ENCODE data around the gene LRCH3.
A peak's percentile ranks its signal among the peaks of the same experiment; 100 is the strongest.

Gene LRCH3

GRCh38 chr3:197790033-197790432 lies 1.0 kb upstream of the LRCH3 start:
- Histone ChIP-seq H3K27me3 (ENCODE audit: insufficient read depth, poor library complexity, severe bottlenecking) (no peaks in the 10 kb centered on the region), H3K27ac (replicated peaks) (peak overlapping the region; percentile 97; the same call in 1 of the 2 replicates), H3K4me3 (replicated peaks; ENCODE audit: insufficient read depth, low read length) (no peak overlapping the region)
- TF ChIP-seq SPI1 (IDR thresholded peaks at IDR 0.05; ENCODE audit: borderline replicate concordance, low read depth), result no peak
- TF ChIP-seq POLR2AphosphoS5 (IDR thresholded peaks at IDR 0.05; ENCODE audit: low read depth), result no peak
- TF ChIP-seq GABPA (IDR thresholded peaks at IDR 0.05; ENCODE audit: low read depth), result no peak
- no peak for TF ChIP-seq CTCF (IDR thresholded peaks at IDR 0.05; ENCODE audit: insufficient read depth, low read length)
- TF ChIP-seq, protein P1, sequence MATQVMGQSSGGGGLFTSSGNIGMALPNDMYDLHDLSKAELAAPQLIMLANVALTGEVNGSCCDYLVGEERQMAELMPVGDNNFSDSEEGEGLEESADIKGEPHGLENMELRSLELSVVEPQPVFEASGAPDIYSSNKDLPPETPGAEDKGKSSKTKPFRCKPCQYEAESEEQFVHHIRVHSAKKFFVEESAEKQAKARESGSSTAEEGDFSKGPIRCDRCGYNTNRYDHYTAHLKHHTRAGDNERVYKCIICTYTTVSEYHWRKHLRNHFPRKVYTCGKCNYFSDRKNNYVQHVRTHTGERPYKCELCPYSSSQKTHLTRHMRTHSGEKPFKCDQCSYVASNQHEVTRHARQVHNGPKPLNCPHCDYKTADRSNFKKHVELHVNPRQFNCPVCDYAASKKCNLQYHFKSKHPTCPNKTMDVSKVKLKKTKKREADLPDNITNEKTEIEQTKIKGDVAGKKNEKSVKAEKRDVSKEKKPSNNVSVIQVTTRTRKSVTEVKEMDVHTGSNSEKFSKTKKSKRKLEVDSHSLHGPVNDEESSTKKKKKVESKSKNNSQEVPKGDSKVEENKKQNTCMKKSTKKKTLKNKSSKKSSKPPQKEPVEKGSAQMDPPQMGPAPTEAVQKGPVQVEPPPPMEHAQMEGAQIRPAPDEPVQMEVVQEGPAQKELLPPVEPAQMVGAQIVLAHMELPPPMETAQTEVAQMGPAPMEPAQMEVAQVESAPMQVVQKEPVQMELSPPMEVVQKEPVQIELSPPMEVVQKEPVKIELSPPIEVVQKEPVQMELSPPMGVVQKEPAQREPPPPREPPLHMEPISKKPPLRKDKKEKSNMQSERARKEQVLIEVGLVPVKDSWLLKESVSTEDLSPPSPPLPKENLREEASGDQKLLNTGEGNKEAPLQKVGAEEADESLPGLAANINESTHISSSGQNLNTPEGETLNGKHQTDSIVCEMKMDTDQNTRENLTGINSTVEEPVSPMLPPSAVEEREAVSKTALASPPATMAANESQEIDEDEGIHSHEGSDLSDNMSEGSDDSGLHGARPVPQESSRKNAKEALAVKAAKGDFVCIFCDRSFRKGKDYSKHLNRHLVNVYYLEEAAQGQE (IDR thresholded peaks at IDR 0.05; ENCODE audit: insufficient replicate concordance, low read depth), result no peak
- DNase-seq (ENCODE audit: low read depth in 1 of 2, low spot score in 1 of 2), result no peak

DNA sequence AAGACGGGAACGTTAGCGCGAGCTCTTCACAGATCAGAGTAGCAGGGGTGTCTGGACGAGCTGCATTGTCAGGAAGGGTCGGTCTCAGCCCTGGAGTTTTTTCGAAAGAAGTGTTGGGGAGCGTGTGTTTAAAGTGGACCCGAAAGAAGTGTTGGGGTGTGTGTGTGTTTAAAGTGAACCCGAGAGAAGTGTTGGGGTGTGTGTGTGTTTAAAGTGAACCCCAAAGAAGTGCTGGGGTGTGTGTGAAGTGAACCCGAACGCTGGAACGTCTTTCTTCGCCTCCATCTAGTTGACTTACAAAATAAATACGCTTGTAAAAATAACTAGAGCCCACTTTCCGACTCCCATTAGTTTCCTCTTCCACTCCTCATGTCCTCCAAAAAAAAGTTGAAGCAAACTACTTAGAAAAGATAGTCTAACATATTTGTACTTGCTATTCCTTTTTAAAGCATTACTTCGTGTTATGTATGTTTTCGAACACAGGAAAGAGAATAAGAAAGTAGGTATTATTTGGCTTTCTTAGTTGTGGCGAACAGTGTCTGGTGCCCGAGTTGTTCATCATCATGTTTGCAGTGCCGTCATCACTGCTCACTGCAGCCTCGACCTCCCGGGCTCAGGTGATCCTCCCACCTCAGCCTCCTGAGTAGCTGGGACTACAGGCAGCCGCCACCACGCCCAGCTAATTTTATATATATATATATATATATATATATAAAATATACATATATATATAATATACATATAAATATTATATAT lies 1.0 kb downstream of the LRCH3 start:
- DNase-seq (ENCODE audit: low read depth in 1 of 2, low spot score in 1 of 2), result peak in 1 of 2 experiments; percentile 28
- TF ChIP-seq GABPA (IDR thresholded peaks at IDR 0.05; ENCODE audit: low read depth), result no peak
- TF ChIP-seq SPI1 (IDR thresholded peaks at IDR 0.05; ENCODE audit: borderline replicate concordance, low read depth), result no peak
- TF ChIP-seq POLR2AphosphoS5 (IDR thresholded peaks at IDR 0.05; ENCODE audit: low read depth), result no peak
- TF ChIP-seq CTCF (IDR thresholded peaks at IDR 0.05; ENCODE audit: insufficient read depth, low read length), result no peak
- TF ChIP-seq, protein P1 (IDR thresholded peaks at IDR 0.05; ENCODE audit: insufficient replicate concordance, low read depth), result no peak
- Histone ChIP-seq H3K4me3 (replicated peaks; ENCODE audit: insufficient read depth, low read length) (peak overlapping the region; percentile 98), H3K27ac (replicated peaks) (peak overlapping the region; percentile 97), H3K27me3 (ENCODE audit: insufficient read depth, poor library complexity, severe bottlenecking) (no peaks in the 10 kb centered on the region)

GRCh38 chr3:197793247-197793646 lies 2.2 kb downstream of the LRCH3 start:
- Histone ChIP-seq H3K4me3 (replicated peaks; ENCODE audit: insufficient read depth, low read length) (no peak overlapping the region), H3K27me3 (ENCODE audit: insufficient read depth, poor library complexity, severe bottlenecking) (no peaks in the 10 kb centered on the region), H3K27ac (replicated peaks) (no peak overlapping the region)
- no peak for TF ChIP-seq CTCF (IDR thresholded peaks at IDR 0.05; ENCODE audit: insufficient read depth, low read length)
- TF ChIP-seq POLR2AphosphoS5 (IDR thresholded peaks at IDR 0.05; ENCODE audit: low read depth), result no peak
- TF ChIP-seq GABPA (IDR thresholded peaks at IDR 0.05; ENCODE audit: low read depth), result no peak
- TF ChIP-seq, protein P1 (IDR thresholded peaks at IDR 0.05; ENCODE audit: insufficient replicate concordance, low read depth), result no peak
- TF ChIP-seq SPI1 (IDR thresholded peaks at IDR 0.05; ENCODE audit: borderline replicate concordance, low read depth), result no peak
- DNase-seq (ENCODE audit: low read depth in 1 of 2, low spot score in 1 of 2), result no peak

Measured in HL-60 (cell line).